HG03060 (cell line): ENCODE results near the gene SLC13A1.
"Not testable (repeated sequence)": the region's sequence is repeated elsewhere in the genome, so short reads cannot be mapped to it uniquely, and the experiment has no call there.

Source experiments
- ATAC-seq: cut with Tn5 transposase; IDR thresholded peaks from one replicate; pipeline ENCODE4 v1.9.1; 2021; ENCODE audit warnings: low read depth, moderate number of reproducible peaks; ENCODE audit not compliant: unreplicated experiment

SLC13A1 gene

GRCh38 chr7:123199883-123200282, at the start of gene SLC13A1:
Gene SLC13A1 (minus strand): TSS chr7:123199969. CDS start chr7:123199946, 23 bp downstream.
- no peak for ATAC-seq

- no peak for ATAC-seq
Observed at GRCh38 chr7:123244768-123245167, 45.0 kb upstream of the SLC13A1 start.

GRCh38 chr7:123242467-123243092, 42.8 kb upstream of the SLC13A1 start:
- no peak for ATAC-seq

GRCh38 chr7:123241809-123242208, 42.0 kb upstream of the SLC13A1 start:
- ATAC-seq, result no peak

GRCh38 chr7:123231021-123232000, 31.5 kb upstream of the SLC13A1 start:
- ATAC-seq, result no peak

GRCh38 chr7:123230603-123231002, 30.8 kb upstream of the SLC13A1 start:
- ATAC-seq, result no peak

GRCh38 chr7:123230147-123230546, 30.4 kb upstream of the SLC13A1 start:
- no peak for ATAC-seq

- no peak for ATAC-seq
Observed at GRCh38 chr7:123229426-123229825, 29.7 kb upstream of the SLC13A1 start.

GRCh38 chr7:123227666-123228065, 27.9 kb upstream of the SLC13A1 start:
- not testable (repeated sequence) for ATAC-seq

GRCh38 chr7:123220396-123220795, 20.6 kb upstream of the SLC13A1 start:
- no peak for ATAC-seq

- ATAC-seq, result no peak
Observed at GRCh38 chr7:123218866-123219265, 19.1 kb upstream of the SLC13A1 start.

GRCh38 chr7:123216825-123217224, 17.1 kb upstream of the SLC13A1 start:
- no peak for ATAC-seq

- no peak for ATAC-seq
Observed at GRCh38 chr7:123215350-123215749, 15.6 kb upstream of the SLC13A1 start.

- ATAC-seq, result no peak
Observed at GRCh38 chr7:123211545-123211944, 11.8 kb upstream of the SLC13A1 start.

- ATAC-seq, result no peak
Observed at GRCh38 chr7:123210986-123211385, 11.2 kb upstream of the SLC13A1 start.

- ATAC-seq, result no peak
Observed at GRCh38 chr7:123209786-123210185, 10.0 kb upstream of the SLC13A1 start.

- no peak for ATAC-seq
Observed at GRCh38 chr7:123208793-123209192, 9.0 kb upstream of the SLC13A1 start.

GRCh38 chr7:123204206-123204835, 4.6 kb upstream of the SLC13A1 start:
- ATAC-seq, result no peak

GRCh38 chr7:123201901-123202300, 2.1 kb upstream of the SLC13A1 start:
- no peak for ATAC-seq

- no peak for ATAC-seq
Observed at GRCh38 chr7:123198668-123199652, 809 bp downstream of the SLC13A1 start.
